A549 treated with ZK216348 at 1 μM for 4 hours (cell line): ENCODE results near the gene GSTA1. TPM values are rescaled to one million over a fixed set of nuclear protein-coding genes. Genes with fewer than 3 reads are reported as not detected.

Experiments used
- total RNA-seq: library from RNA; stranded (reverse); fragments of 200-300 nt; extraction: Qiagen RNA extraction; gene quantifications from 5 replicates; pipeline ENCODE4 v1.2.3, GENCODE V29; 2022; ENCODE audit warnings: low read depth

Gene GSTA1
- not detected in 5 replicates for total RNA-seq

GRCh38 chr6:52803668-52804255, at the start of gene GSTA1:
Gene GSTA1, minus strand, starts transcription at chr6:52803816. Its CDS starts 4,549 bp downstream, at chr6:52799267.

GRCh38 chr6:52840763-52841585, 37.4 kb upstream of the GSTA1 start, which contains the start of gene GSTA5:
Gene GSTA5, minus strand, starts transcription at chr6:52840813.

GRCh38 chr6:52763322-52763916, 40.2 kb downstream of the GSTA1 start, which contains the start of gene GSTA2:
Gene GSTA2, minus strand, starts transcription at chr6:52763475. Its CDS starts 5,528 bp downstream, at chr6:52757947.

Other genes with a start within 250 kb of the GSTA1 start
- 27.0 to 36.9 TPM (median 31.5 TPM) in 5 replicates for gene TRAM2, start 226.8 kb downstream of the GSTA1 start, total RNA-seq
- gene TMEM14A, start 132.7 kb downstream of the GSTA1 start, total RNA-seq = 35.0 to 50.6 TPM (median 38.2 TPM) in 5 replicates
- gene GSTA2, start 40.3 kb downstream of the GSTA1 start, total RNA-seq = 0.21 to 0.24 TPM in 2 of 5 replicates, not detected in the others
- gene GSTA5, start 37.0 kb upstream of the GSTA1 start, total RNA-seq = not detected in 5 replicates
- gene GSTA3, start 105.9 kb upstream of the GSTA1 start, total RNA-seq = not detected in 5 replicates
- gene GSTA4, start 191.5 kb upstream of the GSTA1 start, total RNA-seq = 7.3 to 9.4 TPM (median 8.0 TPM) in 5 replicates